Activated CD4-positive, alpha-beta T cell treated with anti-CD3 and anti-CD28 coated beads for 48 hours (primary cell): Measurements from ENCODE around the gene PSMC3.

Experiments used
- DNase-seq: peaks from one replicate; pipeline ENCODE4 v3.0.0-alpha.2; 2020

PSMC3 gene

GRCh38 chr11:47442514-47442913, 16.3 kb upstream of the PSMC3 start:
- DNase-seq = no peak

DNA sequence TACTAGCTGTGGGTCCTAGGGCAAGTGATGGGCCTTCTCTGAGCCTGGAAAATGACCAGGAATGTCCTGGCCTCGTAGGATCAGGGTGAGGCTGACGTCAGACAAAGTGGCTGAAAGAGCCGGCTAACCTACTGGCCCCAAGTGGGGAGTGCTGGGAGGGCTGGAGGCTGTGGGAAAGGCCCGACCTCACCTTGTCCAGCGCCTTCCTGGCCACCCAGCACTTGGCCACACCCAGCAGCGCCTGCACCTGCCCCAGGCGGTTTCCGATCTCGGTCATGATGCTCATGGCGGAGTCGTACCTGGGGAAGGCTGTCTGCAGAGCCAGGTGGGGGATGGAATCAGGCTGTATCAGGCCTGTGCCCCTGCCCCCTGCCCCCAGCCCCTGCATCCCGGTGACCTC, 15.2 kb upstream of the PSMC3 start:
- DNase-seq = no peak

DNA sequence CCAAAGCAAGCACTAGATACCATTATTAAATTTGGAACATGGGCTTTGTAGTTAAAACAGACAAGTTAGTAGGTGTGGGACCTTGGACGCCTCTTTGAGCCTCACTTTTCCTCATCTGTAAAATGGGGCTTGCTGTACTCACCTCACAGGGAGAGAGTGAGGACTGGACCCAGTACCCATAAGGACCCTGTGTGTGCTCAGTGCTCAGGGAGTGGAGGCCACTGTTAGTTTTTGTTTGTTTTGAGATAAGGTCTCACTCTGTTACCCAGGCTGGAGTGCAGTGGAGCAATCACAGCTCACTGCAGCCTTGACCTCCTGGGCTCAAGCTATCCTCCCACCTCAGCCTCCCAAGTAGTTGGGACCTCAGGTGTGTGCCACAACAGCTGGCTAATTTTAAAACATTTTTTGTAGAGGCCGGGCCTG, 13.8 kb upstream of the PSMC3 start:
- DNase-seq = no peak

GRCh38 chr11:47438721-47439120, 12.5 kb upstream of the PSMC3 start:
- DNase-seq = no peak

GRCh38 chr11:47437746-47438418, 11.6 kb upstream of the PSMC3 start:
- no peak for DNase-seq

- DNase-seq = no peak
Observed at GRCh38 chr11:47437218-47437745, 11.0 kb upstream of the PSMC3 start.

DNA sequence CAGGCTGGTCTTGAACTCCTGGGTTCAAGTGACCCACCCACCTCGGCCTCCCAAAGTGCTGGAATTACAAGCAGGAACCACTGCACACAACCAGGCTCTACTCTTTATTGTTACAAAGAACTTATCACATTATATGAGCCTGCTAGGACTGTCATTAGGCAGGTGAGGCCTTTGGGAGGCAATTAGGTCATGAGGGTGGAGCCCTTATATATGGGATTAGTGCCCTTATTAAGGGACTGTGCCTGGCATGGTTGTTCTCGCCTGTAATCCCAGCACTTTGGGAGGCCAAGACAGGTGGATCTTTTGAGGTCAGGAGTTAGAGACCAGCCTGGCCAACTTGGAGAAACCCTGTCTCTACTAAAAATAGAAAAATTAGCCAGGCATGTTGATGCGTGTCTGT, 10.5 kb upstream of the PSMC3 start:
- no peak for DNase-seq

DNA sequence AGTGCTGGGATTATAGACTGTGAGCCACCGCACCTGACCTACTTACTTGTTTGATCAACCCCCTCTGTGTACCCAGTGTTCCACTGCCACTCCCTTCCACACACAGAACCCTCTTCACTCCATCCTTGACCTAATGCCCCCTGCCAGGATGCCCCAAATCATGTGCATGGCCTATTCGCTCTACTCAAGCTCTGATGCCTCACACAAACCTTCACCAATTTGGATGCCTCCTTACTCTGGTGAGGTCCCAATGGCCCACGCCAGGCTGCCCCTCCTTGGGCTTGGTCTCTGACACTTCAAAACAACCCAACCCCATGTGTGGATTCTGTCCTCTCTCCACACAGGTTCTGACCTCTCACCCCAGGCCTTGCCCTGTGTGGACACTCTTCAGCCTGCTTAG, 9.4 kb upstream of the PSMC3 start:
- no peak for DNase-seq

GRCh38 chr11:47434011-47434786, 8.0 kb upstream of the PSMC3 start:
- no peak for DNase-seq

GRCh38 chr11:47433157-47433556, 6.9 kb upstream of the PSMC3 start:
- no peak for DNase-seq

GRCh38 chr11:47431356-47432083, 5.3 kb upstream of the PSMC3 start:
- no peak for DNase-seq

- DNase-seq = no peak
Observed at GRCh38 chr11:47430524-47430923, 4.3 kb upstream of the PSMC3 start.

DNA sequence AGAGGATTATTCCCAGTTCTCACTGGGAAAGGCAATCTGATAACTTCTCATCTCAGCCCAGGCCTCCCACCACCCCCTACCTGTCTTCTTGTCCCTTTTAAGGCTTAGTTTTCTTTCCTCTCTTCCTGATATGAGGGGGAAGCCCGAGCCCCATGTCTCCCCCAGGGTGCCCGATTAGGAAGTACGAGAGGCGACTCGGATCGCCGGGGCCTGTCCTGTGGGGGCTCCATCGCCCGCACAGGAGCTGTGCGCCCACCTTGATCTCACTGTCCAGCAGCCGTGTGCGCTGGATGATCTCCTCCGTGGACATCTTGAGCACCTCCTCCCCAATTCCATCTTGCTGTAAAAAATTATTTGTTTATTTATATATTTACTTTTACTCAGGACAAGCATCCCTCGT, 628 bp downstream of the PSMC3 start:
- DNase-seq = no peak

GRCh38 chr11:47418454-47419259, 7.6 kb downstream of the PSMC3 start:
- DNase-seq = no peak

DNA sequence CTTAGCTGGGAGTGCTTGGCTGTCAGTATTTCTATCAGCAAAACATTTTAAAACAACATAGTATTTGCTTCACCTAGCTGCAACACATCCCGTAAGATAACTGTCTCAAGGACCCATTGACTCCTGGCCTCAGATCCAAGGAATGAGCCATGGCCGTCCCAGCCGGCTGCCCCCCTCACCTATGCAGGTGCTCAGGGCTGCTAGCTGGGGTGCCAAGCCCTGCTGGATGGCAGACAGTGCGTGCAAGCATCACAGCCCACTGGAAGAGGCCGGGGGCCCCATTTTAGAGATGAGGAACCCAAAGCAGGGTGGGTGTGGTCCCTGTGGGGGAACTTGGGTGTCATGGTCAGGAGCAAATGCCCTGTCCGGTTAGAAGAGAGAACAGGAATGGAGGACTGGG, 8.5 kb downstream of the PSMC3 start:
- no peak for DNase-seq

- DNase-seq = no peak
Observed at GRCh38 chr11:47415949-47416472, 10.2 kb downstream of the PSMC3 start.

GRCh38 chr11:47415091-47415854, 11.0 kb downstream of the PSMC3 start:
- no peak for DNase-seq

- DNase-seq = no peak
Observed at GRCh38 chr11:47414685-47415070, 11.6 kb downstream of the PSMC3 start.

GRCh38 chr11:47413908-47414684, 12.1 kb downstream of the PSMC3 start:
- DNase-seq = no peak

DNA sequence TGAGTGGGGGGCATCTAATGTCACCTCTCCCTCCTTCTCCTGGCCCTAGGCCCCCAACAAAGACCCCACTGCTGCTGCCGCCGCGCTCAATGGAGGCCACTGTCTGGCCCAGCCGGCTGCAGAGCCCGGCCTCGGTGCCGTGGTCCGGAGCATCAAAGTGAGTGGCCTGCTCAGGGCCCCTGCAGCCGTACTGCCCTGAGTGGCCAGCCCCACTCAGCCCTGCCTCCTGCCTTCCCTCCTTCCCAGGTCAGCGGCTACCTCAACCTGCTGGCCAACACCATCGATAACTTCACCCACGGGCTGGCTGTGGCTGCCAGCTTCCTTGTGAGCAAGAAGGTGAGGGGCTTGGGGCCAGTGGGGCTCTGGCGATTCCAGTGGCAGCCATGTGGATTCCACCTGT, 12.9 kb downstream of the PSMC3 start:
- DNase-seq = no peak
